GM12865 (cell line): ENCODE data around the gene SNCAIP.
A peak's percentile ranks its signal among the peaks of the same experiment; 100 is the strongest.

ENCODE experiments used
- DNase-seq: peaks from one replicate; pipeline ENCODE4 v3.0.0; 2010; ENCODE audit warnings: low read depth
- H3K4me3 ChIP-seq: 2 replicates; pipeline ENCODE4 v1.5.1; 2011; ENCODE audit warnings: mild to moderate bottlenecking, low read depth, low read length, control low read depth
- CTCF ChIP-seq: IDR thresholded peaks from 2 replicates; pipeline ENCODE4 v1.5.1; 2011; ENCODE audit warnings: low read length, control low read depth, low read depth, inconsistent platforms; ENCODE audit not compliant: insufficient read depth; ENCODE audit errors: missing control alignments

SNCAIP gene

GRCh38 chr5:122311497-122311960, 508 bp upstream of the SNCAIP start:
- no peak for DNase-seq
- H3K4me3 ChIP-seq: peak overlapping the region; percentile 46
- TF ChIP-seq CTCF: no peak

GRCh38 chr5:122312591-122313406, 762 bp downstream of the SNCAIP start:
- peak overlapping the region; percentile 53 for H3K4me3 ChIP-seq
- no peak for DNase-seq
- no peak for TF ChIP-seq CTCF

- H3K4me3 ChIP-seq: no peak overlapping the region
- TF ChIP-seq CTCF: no peak
- no peak for DNase-seq
Observed at GRCh38 chr5:122314036-122314435, 2.0 kb downstream of the SNCAIP start.

GRCh38 chr5:122315521-122315920, 3.5 kb downstream of the SNCAIP start:
- no peak for TF ChIP-seq CTCF
- DNase-seq: no peak
- H3K4me3 ChIP-seq: no peak overlapping the region

- no peak overlapping the region for H3K4me3 ChIP-seq
- no peak for TF ChIP-seq CTCF
- no peak for DNase-seq
Observed at GRCh38 chr5:122316656-122317055, 4.6 kb downstream of the SNCAIP start.

- no peak for DNase-seq
- TF ChIP-seq CTCF: no peak
- H3K4me3 ChIP-seq: no peak overlapping the region
Observed at GRCh38 chr5:122319897-122320296, 7.9 kb downstream of the SNCAIP start.

- no peak overlapping the region for H3K4me3 ChIP-seq
- no peak for TF ChIP-seq CTCF
- no peak for DNase-seq
Observed at GRCh38 chr5:122321921-122322320, 9.9 kb downstream of the SNCAIP start.
